Brain microvascular endothelial cell (primary cell): Measurements from ENCODE around the gene MAEA.

Experiments used
- DNase-seq: peaks from one replicate; pipeline ENCODE4 v3.0.0-alpha.2; 2020
- H3K27ac ChIP-seq: fragments of 250-450 bp; sonication (Bioruptor Pico); 2 replicates; pipeline ENCODE4 v1.5.1; 2020; ENCODE audit warnings: mild to moderate bottlenecking, moderate library complexity
- H3K27me3 ChIP-seq: fragments of 250-450 bp; sonication (Bioruptor Pico); replicated peaks from 2 replicates; pipeline ENCODE4 v1.5.1; 2020; ENCODE audit warnings: mild to moderate bottlenecking
- H3K36me3 ChIP-seq: fragments of 250-450 bp; sonication (Bioruptor Pico); replicated peaks from 2 replicates; pipeline ENCODE4 v1.5.1; 2020; ENCODE audit warnings: mild to moderate bottlenecking
- H3K4me3 ChIP-seq: 2 replicates; pipeline ENCODE4 v1.5.1; 2011; ENCODE audit warnings: low read depth, mild to moderate bottlenecking, control low read depth, low read length, moderate library complexity
- in situ Hi-C: cut with HindIII; loops from 2 replicates; pipeline ENCODE4 v1.10.0; 2017; ENCODE audit warnings: low sequenced_read_pairs, low pct_ligation_motif_present
- TF ChIP-seq, protein P1 (sequence below): IDR thresholded peaks from 2 replicates; pipeline ENCODE4 v1.5.1; 2011; ENCODE audit warnings: low read depth, mild to moderate bottlenecking, moderate library complexity, low read length, control low read depth, inconsistent platforms; ENCODE audit errors: missing control alignments

MAEA gene

DNA sequence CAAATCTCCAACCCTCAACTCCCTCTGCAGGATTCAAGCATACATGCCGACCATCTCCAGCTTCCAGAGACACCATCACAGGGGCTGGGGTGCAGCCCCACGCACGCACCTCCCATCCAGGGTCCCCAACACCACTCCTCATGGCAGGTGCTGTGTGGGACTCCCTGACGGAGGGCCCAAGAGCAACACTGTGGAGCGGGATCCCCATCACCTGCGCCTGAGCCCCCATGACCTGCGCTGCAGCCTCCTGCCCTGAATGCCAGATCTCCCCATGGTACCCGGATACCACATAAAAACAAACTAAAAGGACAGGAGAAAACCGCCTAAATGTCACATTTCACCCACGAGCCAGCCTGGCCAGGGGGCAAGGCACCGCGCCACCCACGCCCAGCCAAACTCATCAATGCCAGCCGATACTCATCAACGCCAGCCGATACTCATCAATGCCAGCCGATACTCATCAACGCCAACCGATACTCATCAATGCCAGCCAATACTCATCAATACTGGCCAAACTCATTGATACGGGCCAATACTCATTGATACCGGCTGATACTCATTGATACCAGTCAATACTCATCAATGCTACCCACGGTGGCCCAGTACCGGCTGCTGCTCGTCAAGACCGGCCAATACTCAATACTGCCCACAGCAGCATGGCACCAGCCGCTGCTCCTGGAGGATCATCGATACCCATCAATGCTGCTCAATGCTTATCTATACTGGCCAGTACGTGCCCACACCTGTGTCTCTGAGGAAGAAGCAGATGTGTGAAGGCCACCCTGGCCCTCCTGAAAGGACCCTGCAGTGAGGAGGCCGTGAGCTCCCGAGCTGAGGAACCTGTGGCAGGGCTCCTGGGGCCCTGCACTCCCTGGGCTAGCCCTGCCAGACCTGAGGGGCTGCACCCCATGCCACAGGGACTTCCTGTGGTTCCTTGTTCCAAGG lies 46.9 kb upstream of the MAEA start:
- Histone ChIP-seq H3K4me3 (no peak overlapping the region), H3K27ac (no peak overlapping the region), H3K27me3 (no peaks in the 10 kb centered on the region), H3K36me3 (peaks cover 21% of the 10 kb centered on the region)
- DNase-seq: no peak
- TF ChIP-seq, protein P1, sequence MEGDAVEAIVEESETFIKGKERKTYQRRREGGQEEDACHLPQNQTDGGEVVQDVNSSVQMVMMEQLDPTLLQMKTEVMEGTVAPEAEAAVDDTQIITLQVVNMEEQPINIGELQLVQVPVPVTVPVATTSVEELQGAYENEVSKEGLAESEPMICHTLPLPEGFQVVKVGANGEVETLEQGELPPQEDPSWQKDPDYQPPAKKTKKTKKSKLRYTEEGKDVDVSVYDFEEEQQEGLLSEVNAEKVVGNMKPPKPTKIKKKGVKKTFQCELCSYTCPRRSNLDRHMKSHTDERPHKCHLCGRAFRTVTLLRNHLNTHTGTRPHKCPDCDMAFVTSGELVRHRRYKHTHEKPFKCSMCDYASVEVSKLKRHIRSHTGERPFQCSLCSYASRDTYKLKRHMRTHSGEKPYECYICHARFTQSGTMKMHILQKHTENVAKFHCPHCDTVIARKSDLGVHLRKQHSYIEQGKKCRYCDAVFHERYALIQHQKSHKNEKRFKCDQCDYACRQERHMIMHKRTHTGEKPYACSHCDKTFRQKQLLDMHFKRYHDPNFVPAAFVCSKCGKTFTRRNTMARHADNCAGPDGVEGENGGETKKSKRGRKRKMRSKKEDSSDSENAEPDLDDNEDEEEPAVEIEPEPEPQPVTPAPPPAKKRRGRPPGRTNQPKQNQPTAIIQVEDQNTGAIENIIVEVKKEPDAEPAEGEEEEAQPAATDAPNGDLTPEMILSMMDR: no peak
- in situ Hi-C loops: no loop called here

DNA sequence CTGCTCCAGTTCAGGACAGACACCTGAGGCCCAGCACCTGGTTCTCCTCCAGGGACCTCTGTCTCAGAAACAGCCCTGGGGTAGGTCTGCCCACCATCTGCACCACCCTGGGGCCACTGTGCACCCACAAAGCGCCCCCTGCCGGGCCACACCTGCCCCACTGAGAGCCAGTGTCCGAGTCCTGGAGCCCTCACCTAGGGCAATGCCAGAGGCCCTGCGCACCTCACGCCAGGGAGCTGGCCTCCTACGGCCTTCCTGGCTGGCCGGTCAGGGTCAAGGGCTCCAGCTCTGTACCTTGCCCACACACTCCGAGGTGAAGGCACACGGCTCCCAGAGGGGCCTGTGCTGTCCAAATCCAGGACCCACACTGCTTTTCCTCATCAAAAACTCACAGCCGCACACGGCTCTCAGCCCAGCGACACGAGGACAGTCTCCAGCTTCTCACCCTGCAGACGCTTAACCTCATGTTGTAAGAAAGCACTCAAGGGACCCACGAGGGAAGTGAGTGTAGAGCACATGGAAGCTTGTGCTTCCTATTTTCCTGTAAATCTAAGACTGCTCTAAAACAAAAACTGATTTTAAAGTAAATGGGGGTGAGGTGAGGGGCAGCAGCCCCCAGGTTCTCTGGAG lies 46.1 kb upstream of the MAEA start:
- H3K36me3 ChIP-seq: peaks cover 14% of the 10 kb centered on the region
- no peaks in the 10 kb centered on the region for H3K27me3 ChIP-seq
- no peak overlapping the region for H3K27ac ChIP-seq
- no peak overlapping the region for H3K4me3 ChIP-seq
- no peak for DNase-seq
- TF ChIP-seq, protein P1: no peak
- in situ Hi-C loops: no loop called here

DNA sequence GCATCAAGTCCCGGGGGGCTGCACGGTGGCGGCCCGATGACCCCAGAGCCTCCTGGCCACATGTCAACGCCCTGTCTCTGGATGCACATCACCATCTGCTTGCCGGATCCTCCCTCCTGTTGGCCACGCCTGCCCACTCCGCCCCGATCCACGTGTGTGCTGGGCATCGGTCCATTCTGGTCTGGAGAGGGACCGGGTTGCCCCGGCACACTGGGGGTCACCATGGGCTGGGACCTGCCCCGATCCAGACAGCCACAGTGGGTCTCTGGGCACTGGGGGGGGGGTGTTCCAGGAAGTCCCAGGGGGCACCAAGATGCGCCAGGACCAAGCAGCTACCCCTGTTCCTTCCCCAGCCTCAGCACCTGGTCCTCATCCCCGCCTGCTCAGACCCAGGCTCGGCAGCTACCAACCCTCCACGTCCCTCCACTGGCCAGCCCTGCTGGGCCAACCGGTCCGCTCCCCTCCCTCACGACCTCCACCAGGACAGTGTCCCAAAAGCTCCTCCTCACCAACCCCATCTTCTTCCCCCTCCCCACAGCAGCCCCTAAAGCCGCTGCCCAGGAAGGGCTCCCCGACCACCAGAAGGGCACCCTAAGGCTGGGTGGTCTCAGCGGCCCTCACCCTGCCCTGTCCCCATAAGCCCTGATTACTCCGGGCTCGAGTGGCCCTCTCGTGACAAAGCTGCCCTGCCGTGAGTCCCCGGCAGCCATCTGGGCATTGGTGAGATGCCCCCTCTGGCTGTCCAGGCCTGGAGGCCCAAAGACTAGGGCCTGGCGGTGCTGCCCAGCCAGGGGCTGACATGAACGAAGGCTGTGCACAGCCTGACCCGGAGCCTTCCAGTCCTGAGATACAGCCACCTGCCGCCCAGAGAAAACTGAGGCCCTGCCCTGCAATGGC lies 45.4 kb upstream of the MAEA start:
- in situ Hi-C loops: no loop called here
- TF ChIP-seq, protein P1: no peak
- H3K4me3 ChIP-seq: no peak overlapping the region
- H3K27me3 ChIP-seq: no peaks in the 10 kb centered on the region
- DNase-seq: no peak
- no peak overlapping the region for H3K27ac ChIP-seq
- peaks cover 12% of the 10 kb centered on the region for H3K36me3 ChIP-seq

DNA sequence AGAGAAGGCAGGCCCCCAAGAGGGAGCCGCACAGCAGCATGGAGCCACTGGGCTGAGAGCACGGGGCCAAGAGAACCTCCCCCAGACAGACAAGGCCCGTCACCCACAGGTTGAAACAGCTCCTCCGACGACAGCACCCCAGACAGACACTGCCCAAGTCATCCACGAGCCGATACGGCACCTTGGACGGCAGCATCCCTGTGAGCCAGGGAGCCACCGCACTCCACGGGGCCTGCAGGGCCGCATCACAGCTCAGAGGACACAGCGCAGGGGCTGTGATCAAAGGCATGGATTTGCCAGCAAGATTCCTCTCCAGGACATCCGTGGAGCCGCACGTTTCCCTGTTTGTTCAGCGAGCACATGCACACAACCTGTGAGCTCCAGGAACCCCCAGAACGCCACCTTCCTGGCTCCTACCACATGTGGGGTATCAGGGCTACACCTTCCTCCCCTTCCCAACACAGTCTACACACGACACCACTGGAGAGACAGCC lies 44.7 kb upstream of the MAEA start:
- in situ Hi-C loops: no loop called here
- Histone ChIP-seq H3K4me3 (no peak overlapping the region), H3K27ac (no peak overlapping the region), H3K36me3 (peaks cover 7% of the 10 kb centered on the region), H3K27me3 (no peaks in the 10 kb centered on the region)
- TF ChIP-seq, protein P1: no peak
- no peak for DNase-seq

DNA sequence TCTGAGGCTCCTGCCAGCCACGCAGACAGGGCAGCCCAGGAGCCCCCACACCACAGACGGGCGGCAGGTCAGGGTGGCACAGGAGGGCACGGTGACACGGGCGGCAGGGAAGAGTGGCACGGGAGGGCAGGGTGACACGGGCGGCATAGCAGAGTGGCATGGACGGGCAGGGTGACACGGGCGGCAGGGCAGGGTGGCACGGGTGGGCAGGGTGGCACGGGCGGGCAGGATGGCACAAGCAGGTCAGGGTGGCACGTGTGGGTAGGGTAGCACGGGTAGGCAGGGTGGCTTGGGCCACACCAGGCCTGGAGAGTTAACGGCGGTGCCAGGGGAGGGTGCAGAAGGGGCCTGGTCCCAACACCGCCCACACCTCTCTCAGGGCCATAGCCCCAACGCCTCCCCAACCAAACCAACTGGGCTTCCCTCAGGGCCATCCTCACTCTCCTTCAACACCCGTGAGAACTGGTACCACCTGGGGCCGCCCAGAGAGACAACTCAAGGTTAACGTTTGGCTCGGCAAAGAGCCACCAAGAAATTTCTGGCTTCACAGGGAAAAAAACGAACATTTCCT lies 44.1 kb upstream of the MAEA start:
- H3K27me3 ChIP-seq: no peaks in the 10 kb centered on the region
- H3K36me3 ChIP-seq: peaks cover 6% of the 10 kb centered on the region
- TF ChIP-seq, protein P1: no peak
- in situ Hi-C loops: no loop called here
- DNase-seq: no peak
- no peak overlapping the region for H3K27ac ChIP-seq
- no peak overlapping the region for H3K4me3 ChIP-seq
